ENCODE results near the gene TMEM91. TPM values are rescaled to one million over a fixed set of nuclear protein-coding genes. Genes with fewer than 3 reads are reported as not detected.

The TMEM91 gene
- total RNA-seq, 1 donor from 2014 or later: 9.4 TPM

Other genes starting within 250 kb of the TMEM91 start
- gene CYP2S1, start 183.3 kb upstream of the TMEM91 start, total RNA-seq: 1.4 TPM
- 9.2 TPM for gene AXL, start 157.3 kb upstream of the TMEM91 start, total RNA-seq
- 64.7 TPM for gene HNRNPUL1, start 112.2 kb upstream of the TMEM91 start, total RNA-seq
- 6.4 TPM for gene CCDC97, start 66.4 kb upstream of the TMEM91 start, total RNA-seq
- 0.94 TPM for gene TGFB1, start 22.6 kb upstream of the TMEM91 start, total RNA-seq
- gene B9D2, start 12.4 kb upstream of the TMEM91 start, total RNA-seq: 5.3 TPM
- 14.8 TPM for gene EXOSC5, start 20.8 kb downstream of the TMEM91 start, total RNA-seq
- 24.5 TPM for gene BCKDHA, start 21.3 kb downstream of the TMEM91 start, total RNA-seq
- gene B3GNT8, start 50.8 kb downstream of the TMEM91 start, total RNA-seq: 0.16 TPM
- 14.5 TPM for gene DMAC2, start 63.4 kb downstream of the TMEM91 start, total RNA-seq
- not detected for gene ERICH4, start 66.6 kb downstream of the TMEM91 start, total RNA-seq
- gene CEACAM21, start 199.6 kb downstream of the TMEM91 start, total RNA-seq: 1.6 TPM

Data from occipital lobe (tissue), 1 donor.